GM21390 (cell line): ENCODE data around the gene SP110.

Experiments
- ATAC-seq: cut with Tn5 transposase; IDR thresholded peaks from one replicate; pipeline ENCODE4 v1.9.1; 2021; ENCODE audit not compliant: unreplicated experiment

Gene SP110

DNA sequence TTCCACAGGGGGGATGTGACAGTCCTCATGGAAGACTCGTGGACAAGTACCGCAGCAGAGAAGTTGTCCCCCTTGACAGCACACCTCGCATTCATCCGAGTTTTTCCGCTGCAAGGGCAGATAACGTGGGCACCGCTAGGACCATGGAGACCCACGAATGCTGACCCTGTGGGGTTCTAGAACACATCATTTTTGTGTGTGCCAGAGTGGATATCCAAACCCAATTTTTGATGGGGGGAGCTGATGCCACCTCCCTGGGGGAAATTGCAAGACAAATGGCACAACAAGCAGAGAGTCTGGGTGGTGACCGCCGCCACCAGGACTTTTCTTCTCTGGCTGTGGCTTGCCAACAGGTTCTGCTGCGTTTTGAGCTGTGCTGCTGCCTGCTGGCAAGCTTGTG is 46.9 kb downstream of the SP110 start:
- no peak for ATAC-seq

DNA sequence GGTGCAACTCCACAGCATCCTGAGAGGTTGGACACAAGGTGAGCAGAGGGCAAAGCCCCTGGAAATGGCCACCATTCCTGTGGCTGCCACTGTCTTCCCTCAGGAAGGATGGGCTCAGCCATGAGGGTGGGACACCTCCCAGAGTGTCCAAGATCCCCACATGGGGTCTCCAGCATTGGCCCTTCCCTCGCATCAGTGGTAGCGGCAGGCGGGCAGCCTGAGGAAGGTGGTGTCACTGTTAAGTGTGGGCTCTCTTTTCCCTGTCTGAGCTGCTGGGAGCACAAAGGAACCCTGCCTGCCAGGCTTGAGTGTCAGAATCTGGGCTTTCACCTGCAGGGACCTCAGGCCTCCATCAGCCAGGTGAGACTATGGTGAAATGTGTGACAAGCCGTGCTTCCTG is 47.6 kb downstream of the SP110 start:
- ATAC-seq = no peak

DNA sequence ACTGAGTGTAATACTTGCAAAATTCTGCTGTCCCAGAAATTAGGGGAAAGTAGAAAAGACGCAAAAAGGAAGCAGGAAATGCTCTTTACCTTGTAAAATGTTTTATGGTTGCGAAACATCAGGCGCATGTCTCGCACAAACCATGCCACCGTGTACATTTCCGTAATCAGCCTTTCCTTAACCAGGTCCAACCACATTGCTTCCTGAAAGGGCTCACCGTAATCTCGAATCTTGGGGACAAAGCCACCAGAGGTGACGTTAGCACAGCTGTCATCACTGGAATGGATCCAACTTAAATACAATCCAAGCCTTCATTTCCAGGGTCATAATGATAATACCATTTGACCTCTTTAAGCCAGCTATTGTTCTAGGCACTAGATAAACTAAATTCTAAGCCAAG is 49.3 kb downstream of the SP110 start:
- no peak for ATAC-seq

DNA sequence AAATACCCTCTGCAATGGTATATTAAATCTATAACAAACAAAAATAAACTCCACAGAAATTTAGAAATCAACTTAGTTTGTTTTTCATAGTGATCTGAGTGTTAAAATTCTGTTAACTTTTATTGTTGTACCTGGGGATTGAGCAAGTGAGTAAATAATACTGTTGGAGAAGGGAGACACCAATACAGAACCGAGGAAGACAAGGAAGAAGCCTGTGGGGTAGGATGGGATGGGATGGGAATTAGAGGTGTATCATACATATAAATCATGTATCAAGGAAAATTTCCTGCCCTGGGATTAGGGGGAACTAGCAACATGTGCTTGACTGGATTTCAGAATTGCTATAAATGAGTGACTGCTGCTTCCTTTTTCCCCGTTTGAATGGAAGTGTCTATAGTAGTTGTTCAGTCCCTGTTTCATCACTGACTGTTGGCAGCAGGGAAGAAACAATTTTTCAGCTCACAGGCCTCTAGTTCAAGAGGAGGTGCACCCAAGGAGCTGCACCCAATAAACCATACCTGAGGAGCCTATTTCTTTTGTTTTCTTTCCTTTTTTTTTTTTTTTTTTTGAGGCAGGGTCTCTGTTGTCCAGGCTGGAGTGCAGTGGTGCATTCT is 53.1 kb downstream of the SP110 start:
- ATAC-seq = no peak

DNA sequence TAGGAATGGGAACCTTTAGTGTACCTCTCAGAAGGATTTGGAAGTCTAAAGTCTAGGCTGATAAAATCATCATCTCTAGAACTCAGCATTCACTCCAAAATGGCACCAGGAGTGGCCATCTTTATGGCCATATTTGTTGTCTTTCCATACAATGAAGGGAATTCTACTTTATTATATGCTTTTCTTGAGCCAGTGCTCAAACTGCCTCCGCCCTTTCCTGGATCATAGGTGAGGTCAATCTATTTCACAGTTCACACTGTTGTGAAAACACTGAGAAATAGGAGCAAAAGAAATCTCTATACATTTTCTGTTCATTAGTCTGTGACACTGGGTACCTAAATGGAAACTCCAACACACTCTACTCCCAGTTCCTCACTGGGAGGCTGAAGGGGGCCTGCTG is 55.6 kb downstream of the SP110 start:
- no peak for ATAC-seq

DNA sequence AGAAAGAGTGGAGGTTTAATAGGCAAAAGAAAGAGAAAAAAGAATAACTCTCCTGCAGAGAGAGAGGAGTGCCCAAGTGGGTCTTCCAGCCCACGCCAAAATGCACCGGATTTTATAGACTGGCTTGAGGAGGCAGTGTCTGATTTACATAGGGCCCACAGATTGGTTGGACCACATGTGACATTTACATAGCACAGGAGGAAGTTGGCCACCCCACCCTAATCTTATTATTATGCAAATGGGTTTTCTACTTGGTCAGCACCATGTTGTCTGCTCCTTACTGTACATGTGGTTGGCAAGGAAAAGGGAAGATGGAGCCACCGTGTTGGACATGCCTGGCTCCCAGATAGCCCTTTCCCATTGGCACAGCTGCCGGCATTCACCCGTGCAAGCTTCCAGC is 56.8 kb downstream of the SP110 start:
- ATAC-seq = no peak

DNA sequence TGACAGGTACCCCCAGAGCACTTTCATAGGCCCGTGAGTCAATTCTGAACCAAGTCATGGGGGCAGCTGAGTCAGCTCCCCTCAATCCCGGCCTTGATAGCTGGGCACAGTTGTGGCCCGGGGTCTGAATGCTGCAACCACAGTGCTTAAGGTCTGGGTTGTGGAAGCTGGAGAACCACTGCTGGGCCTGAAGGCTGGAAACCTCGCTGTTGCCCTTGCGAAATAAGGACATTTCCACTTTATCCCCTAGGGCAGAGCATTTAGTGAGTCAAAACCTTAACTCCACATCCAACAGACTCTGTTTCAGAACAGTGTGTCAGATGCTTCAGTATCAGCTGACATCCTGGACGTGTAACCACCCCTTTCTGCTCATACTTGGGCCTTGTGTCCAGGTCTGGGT is 58.6 kb downstream of the SP110 start:
- ATAC-seq = no peak

DNA sequence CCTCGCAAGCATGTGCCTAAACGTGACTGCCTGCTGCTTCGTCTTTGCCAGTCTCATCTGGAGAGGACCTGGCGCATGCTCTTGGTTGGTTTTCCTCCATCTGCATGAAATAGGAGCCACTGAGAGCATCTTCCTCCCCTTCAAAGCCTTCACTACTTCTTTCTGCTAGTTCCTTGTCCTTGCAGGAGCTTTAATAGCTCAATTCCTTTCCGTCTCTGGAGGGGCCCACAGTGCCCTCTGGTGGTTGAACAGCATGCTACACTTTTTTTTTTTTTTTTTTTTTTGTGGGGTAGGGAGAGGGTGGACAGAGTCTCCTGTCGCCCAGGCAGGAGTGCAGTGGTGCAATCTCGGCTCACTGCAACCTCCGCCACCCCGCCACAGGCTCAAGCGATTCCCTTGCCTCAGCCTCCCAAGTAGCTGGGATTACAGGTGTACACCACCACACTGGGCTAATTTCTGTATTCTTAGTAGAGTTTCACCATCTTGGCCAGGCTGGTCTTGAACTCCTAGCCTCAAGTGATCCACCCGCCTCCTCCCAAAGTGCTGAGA is 59.6 kb downstream of the SP110 start:
- no peak for ATAC-seq

DNA sequence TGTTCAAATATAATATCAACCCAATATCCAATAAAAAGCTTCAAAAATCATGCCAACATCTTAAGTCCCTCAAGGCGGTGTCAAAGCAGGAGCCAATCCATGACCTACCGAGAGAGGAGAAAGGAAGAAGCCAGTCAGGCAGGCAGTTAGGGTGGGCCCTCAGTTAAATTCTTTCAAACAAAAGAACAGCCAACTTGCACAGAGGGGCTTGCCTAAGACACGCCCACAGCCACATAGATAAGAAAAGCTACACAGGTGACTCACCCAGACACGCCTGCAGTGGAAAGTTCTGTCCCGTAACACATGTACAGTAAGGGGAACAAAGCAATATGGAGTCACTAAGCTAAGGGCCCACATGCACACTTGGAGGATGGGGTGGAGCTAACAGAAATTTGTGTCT is 61.3 kb downstream of the SP110 start:
- ATAC-seq = no peak

DNA sequence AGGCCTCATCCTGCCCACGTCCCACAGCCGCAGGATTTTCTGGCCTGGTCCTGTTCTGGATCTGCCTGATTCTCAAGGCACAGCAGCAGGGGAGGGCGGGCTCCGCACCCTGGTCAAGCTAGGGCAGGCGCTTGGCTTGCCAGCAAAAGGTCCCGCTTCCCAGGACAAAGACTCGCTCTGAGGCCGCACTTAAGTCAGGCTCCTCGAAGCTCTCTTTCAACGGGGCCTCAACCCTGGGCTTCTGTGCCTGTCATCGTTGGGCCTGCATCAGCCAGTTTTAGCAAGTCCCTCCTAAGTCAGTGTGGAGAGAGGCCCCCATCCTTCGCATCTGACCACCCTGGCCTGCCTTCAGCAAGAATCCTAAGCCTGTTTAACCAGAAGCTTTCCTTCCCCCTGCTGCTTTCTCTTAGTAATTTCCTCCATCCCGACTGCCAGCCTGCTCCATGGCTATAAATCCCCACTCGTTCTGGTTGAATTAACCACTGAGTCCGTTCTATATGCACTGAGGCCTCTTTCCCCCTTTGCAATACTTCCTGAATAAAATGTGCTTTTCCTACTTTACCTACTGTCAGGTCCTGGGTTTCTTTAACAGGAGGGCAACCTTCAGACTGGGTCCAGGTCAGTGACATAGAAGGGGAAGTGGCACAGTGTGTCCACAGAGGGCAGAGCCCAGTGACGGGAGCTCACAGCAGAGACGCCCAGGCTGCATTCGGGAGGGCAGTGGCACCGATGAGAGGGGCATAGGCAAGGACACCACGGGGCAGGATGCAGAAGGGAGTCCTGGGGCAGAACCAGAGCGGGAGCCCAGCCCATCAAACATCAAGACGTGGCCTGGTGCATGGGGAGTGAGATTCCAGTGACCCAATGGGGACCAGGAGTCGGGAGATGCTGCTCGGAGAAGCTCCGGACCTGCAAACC is 62.7 kb downstream of the SP110 start:
- ATAC-seq = no peak

DNA sequence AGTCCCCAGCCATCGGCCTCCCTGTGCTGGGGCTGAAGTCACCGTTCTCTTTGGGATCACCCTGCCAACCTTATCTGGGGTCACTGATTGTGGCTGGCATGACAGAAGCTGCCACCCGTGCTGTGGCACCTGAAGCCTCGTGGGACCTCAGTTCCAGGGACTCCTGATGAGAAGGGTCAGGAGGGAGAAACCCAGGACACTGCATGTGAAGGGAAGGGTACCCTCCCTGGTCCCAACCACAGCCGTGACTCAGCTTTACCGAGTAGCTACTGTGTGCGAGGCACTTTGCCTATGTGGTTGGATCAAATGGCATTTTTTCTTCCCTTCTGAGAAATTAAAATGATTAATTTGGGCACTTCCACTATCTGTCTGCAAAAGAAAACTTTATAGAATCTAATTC is 64.4 kb downstream of the SP110 start:
- no peak for ATAC-seq

DNA sequence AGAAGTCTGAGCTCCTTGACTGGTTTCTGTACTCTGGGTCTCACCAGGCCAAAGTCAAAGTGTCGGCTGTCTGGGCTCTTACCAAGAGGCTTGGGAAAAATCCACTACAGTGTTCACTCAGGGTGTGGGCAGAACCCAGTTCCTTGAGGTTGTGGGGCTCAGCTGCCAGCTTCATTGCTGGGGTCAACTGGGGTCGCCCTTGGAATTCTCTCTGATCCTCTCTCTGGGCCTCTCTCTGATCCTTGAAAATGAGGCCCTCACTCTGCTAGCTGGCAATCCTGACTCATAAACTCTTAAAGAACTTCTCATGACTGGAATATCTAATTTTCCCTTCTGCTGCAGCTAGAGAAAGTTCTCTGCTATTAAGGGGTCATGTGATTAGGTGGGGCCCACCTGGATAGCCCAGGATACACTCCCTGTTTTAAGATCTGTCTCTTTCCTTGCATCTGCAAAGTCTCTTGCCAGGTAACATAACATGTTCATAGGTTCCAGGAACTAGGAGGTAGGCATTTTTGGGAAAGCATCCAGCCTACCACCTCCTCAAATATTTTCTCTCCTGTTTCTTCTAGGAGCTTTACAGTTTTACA is 66.3 kb downstream of the SP110 start:
- no peak for ATAC-seq

DNA sequence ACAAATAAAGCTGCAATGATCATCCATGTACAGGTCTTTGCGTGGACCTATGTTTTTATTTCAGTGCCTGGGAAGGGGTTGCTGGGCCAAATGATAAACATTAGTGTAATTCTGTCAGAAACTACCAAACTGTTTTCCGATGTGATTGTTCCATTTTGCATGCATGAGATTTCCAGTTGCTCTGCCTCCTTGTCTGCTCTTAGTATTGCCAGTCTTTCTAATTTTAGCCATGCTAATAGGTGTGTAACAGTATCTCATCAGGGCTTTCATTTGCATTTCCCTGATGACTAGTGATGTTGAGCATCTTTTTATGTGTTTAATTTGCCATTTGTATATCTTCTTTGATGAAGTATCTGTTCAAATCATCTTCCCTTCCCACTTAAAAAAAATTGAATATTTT is 67.5 kb downstream of the SP110 start:
- no peak for ATAC-seq

DNA sequence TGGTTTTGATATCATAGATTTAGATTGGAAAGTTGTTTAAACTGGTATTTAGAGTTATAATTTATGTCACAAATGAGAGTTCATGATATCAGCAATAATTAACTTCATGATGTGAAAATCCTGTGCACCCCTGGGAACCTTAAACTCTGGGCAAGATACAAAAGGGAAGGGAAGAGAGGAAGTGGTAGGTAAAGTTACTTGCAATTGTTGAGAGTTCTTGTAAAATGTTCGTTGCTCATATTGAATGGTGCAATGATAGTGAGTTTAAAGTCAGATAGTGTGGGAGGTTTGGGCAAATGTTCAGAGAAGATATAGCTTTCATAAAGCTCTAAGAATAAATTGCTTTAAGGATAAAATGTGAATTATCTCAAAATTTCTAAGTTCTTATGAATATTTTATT is 75.4 kb downstream of the SP110 start:
- ATAC-seq = no peak

DNA sequence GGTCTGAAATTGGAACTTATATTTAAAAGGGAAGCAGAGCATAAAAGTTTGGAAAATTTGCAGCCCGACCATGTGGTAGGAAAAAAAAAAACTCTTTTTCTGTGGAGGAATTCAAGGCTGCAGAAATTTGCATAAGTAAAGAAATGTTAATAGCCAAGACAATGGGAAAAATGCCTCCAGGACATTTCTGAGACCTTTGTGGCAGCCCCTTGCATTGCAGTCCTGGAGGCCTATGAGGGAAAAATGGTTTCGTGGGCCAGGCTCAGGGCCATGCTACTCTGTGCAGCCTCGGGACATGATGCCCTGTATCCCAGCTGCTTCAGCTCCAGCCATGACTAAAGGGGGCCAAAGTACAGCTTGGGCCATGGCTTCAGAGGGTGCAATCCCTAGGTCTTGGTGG is 79.1 kb downstream of the SP110 start:
- ATAC-seq = no peak

DNA sequence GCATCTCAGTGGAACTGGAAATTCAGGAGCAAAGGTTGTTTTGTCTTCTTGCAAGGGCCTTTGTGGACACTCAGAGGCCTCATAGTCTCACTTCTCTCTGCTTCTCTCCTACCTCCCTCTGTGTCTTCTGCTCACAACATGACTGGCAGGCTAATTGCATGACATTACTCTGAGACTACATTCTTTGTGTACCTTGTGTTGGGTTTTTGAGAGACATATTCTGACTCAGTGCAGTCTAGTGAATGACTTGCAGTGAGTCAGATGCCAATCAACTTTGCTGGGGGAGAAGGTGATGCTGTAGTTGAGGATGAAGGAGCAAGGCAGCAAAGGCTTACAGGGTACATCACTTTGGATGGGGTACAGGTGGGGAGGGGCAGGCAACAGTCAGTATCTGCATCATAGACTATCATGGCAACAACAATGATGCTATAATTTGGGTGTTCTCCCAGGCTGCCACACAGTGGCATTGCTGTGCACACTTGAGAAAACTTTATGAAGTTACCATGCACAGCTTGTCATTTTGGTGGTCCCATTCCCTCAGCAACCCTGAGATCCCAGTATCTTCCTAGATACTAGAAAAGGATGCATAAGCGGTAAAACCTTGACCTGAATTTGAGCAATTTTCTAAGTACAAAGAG is 81.8 kb downstream of the SP110 start:
- no peak for ATAC-seq

DNA sequence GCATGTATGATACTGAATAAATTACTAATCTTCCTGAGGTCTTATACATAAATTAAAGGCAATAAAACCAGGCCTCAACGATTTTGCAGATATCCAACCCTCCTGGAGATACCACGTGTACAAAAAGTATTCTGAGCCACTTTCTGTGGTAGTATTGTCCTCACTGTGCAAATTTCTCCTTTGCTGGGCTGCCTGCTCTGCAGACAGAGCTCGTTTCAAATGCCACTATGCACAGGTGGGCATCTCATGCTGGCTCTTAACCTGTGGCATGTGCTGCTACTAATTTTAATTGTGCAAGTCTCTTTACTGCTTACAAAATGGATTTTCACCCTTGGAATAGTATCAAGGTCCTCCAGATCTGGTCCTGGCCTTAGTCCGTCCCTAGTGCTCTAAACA is 84.7 kb downstream of the SP110 start:
- ATAC-seq = no peak

DNA sequence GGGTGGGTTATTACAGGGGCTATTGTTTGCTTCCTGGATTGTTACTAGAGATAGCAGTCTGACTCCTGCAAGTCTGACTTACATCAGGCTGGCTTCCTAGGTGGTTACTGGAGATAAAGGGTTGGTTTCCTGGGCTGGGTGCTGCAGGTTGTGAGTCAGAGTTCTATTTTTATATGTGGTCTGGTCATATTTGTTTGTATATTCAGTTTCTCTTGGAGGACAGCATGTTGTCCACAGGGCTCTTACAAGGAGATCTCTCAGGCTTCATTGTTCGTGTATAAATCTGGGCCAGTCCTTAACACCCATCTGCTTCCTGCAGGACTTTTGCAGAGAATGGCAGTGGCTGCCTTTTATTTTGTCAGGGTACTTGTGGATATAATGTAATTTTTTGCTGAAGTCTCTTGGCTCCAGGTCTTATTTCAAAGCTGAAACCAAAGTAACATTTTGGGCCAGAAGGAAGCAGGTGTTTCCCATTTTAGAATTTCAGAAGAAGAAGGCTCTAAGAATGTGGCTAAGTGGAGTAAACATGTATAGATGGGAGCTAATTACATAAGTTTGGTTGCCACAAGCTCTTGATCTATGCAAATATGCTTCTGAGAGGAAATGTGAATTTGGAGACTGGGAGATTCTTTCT is 85.2 kb downstream of the SP110 start:
- no peak for ATAC-seq

DNA sequence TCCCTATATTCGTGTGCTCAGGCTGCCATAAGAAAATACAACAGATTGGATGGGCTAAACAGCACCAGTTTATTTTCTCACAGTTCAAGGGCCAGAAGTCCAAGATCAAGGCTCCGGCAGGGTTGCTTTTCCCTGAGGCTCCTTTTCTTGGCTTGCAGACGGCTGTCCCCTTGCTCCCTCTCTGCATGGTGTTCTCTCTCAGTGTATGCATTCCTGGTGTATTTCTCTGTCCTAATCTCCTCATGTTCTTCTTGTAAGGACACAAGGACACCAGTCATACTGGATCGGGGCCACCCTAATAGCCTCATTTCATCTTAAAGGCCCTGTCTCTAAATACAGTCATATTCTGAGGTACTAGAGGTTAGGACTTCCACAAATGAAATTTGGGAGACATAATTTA is 88.4 kb downstream of the SP110 start:
- no peak for ATAC-seq

DNA sequence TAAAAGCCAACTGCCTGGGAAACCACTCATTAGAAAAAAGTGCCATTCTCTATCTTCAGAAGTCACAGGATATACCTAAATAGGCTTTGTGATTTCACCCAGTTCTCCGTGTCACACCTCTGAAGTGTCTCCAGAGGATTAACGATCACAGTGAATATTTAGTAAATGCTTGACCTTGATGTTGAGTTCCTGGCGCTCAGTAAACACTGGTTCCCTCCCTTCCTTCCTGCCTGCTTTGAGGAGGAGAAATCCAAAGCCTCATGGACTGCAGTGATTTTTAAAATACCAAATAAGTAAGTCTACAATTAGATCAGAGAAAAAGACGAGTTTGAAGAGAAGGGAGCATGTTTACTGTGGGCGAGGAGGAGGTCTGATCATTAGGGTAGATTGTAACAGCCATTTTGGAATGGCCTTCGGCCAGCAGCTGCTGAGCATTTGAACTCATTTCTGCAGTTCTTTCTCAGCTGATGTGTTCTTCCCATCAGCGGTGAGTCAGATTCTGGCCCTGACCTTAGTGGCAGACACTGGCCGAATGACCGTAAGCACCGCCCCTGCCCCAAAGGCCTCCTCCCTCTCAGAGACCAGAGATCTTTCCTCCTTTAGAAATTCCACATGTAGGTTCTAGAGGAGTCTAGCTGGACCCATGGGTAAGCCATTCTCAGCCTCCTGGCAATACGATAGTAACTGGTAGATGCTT is 89.0 kb downstream of the SP110 start:
- no peak for ATAC-seq

DNA sequence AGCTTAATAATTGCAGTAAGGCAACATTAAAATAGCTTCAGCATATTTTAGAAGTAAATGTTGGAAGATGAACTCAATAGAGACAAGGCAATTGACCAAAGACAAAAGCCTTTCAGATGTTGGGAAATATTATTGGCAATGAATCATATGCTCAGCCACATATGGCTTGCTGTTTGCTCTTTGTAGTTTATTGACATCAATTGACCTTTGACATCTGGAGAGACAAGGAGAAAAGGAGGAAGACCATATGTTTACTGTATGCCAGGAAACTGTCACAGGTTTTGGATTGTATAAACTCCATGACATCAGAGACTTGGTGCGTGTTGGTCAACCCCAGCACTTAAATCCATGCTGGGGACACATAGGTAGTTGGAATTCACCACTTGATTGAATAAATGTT is 90.4 kb downstream of the SP110 start:
- ATAC-seq = no peak
